ENCODE data around the gene TOP2A. TPM values are rescaled to one million over a fixed set of nuclear protein-coding genes. Genes with fewer than 3 reads are reported as not detected.

The TOP2A gene
- total and polyA plus RNA-seq, 9 of the 15 experiments (the other 6 are each of a cell fraction or from before 2014, with no cell fraction given), result 133 to 347 (median 259) TPM

- no TSS peak for BruUV-seq (replicated peaks)
- H3K4me1 ChIP-seq (replicated peaks in 1 of 2; ENCODE audit: control insufficient read depth in 2 of 2, insufficient read depth in 2 of 2, low read length in 2 of 2), result peaks cover 8% of the 10 kb centered on the region in 2 experiments; a peak in 4 of 5 replicates
- no peaks in the 10 kb centered on the region for H3K36me3 ChIP-seq (ENCODE audit: control insufficient read depth, insufficient read depth, low read length)
- no peaks in the 10 kb centered on the region for H3K79me2 ChIP-seq (ENCODE audit: control insufficient read depth, insufficient read depth, low read length)
- H3K27me3 ChIP-seq (ENCODE audit: control insufficient read depth in 2 of 2, insufficient read depth in 2 of 2, low read length in 2 of 2), result no peaks in the 10 kb centered on the region
- H3K4me3 ChIP-seq, result no peak overlapping the region
- ChIA-PET CTCF (ENCODE audit: low intra/inter-chr PET ratio) (no interaction called here), POLR2A (interaction anchor here (0.6 to 1.5 kb wide), 3 partner anchors 9 to 1502 kb away, joined by 3 to 5 read pairs (median 4); partner anchors contain the start of gene LASP1)
- DNase-seq (ENCODE audit: extremely low read depth in 1 of 4, low spot score in 3 of 4) (no peak), FAIRE-seq (no peak), ATAC-seq (no peak)
- no peak overlapping the region for H3K9ac ChIP-seq (ENCODE audit: insufficient read depth in 1 of 2, low read depth in 2 of 2, low read length in 2 of 2)
- no peak overlapping the region for H3K4me2 ChIP-seq (ENCODE audit: insufficient read depth, low read length)
- no peaks in the 10 kb centered on the region; the same call in 1 of the 2 replicates for H3K9me3 ChIP-seq (replicated peaks; ENCODE audit: control insufficient read depth, insufficient read depth, low read depth, low read length)
- H3K9me1 ChIP-seq (ENCODE audit: control insufficient read depth, insufficient read depth, low read length), result no peaks in the 10 kb centered on the region
- in situ Hi-C loops (cut with MboI), result no loop called here
- 88% methylated on average over 1 of the region's 2 CpGs for WGBS (ENCODE audit: insufficient coverage, low coverage, missing lambda C conversion rate)
- H2AFZ ChIP-seq (ENCODE audit: low read depth, low read length), result no peak overlapping the region
- no peak overlapping the region for H3K27ac ChIP-seq (ENCODE audit: extremely low read depth, low read depth, low read length)
- TF ChIP-seq ZNF436 (CRISPR knock-in tag; IDR thresholded peaks at IDR 0.05) (no peak), ZNF589 (CRISPR knock-in tag; IDR thresholded peaks at IDR 0.05; ENCODE audit: low read depth) (no peak), ZNF165 (CRISPR knock-in tag; IDR thresholded peaks at IDR 0.05; ENCODE audit: borderline replicate concordance) (no peak), SNRNP70 (optimal IDR thresholded peaks at IDR 0.05; ENCODE audit: low read depth, low read length) (no peak), CTCF (IDR thresholded peaks at IDR 0.05 in 2 of 3, conservative IDR thresholded peaks at IDR 0.05 in 1 of 3; ENCODE audit: insufficient read depth in 2 of 3, low read depth in 1 of 3, low read length in 3 of 3) (no peak), E2F5 (CRISPR knock-in tag; IDR thresholded peaks at IDR 0.05) (no peak), POU5F1 (IDR thresholded peaks at IDR 0.05; ENCODE audit: borderline replicate concordance, low read depth, low read length, partially characterized antibody) (no peak), PHB (CRISPR knock-in tag; IDR thresholded peaks at IDR 0.05) (no peak)
- intact Hi-C loops (cut with micrococcal nuclease), result no loop called here
- no peaks in the 10 kb centered on the region for H4K20me1 ChIP-seq (replicated peaks; ENCODE audit: control insufficient read depth, insufficient read depth, low read length)
Measured at GRCh38 chr17:40372031-40372430, 45.7 kb downstream of the TOP2A start.
